Mucosa of rectum (tissue), 2 donors: ENCODE data around the gene NME7.
A peak's percentile ranks its signal among the peaks of the same experiment; 100 is the strongest.

Experiments used
- H3K27ac ChIP-seq, 2 donors: one replicate each; pipeline ENCODE4 v1.7.0; 2013; ENCODE audit warnings: inconsistent platforms in 2 of 2, low read depth in 2 of 2, low read length in 2 of 2
- H3K27me3 ChIP-seq, 2 donors: one replicate each; pipeline ENCODE4 v1.7.0; 2013; ENCODE audit warnings: low read length in 2 of 2; ENCODE audit not compliant: control insufficient read depth in 2 of 2, insufficient read depth in 2 of 2
- H3K36me3 ChIP-seq, 2 donors: one replicate each; pipeline ENCODE4 v1.7.0; 2013; ENCODE audit warnings: low read length in 2 of 2; ENCODE audit not compliant: control insufficient read depth in 2 of 2, insufficient read depth in 2 of 2
- H3K4me1 ChIP-seq, 2 donors: one replicate each; pipeline ENCODE4 v1.7.0; 2013; ENCODE audit warnings: low read length in 2 of 2, mild to moderate bottlenecking in 1 of 2; ENCODE audit not compliant: control insufficient read depth in 2 of 2, insufficient read depth in 2 of 2
- H3K4me3 ChIP-seq, 2 donors: one replicate each; pipeline ENCODE4 v1.7.0; 2013; ENCODE audit warnings: low read length in 2 of 2
- H3K9ac ChIP-seq, 2 donors: one replicate each; pipeline ENCODE4 v1.7.0; 2013; ENCODE audit warnings: low read length in 2 of 2, low read depth in 1 of 2, mild to moderate bottlenecking in 1 of 2
- H3K9me3 ChIP-seq, 2 donors: one replicate each; pipeline ENCODE4 v1.7.0; 2013; ENCODE audit warnings: low read length in 2 of 2; ENCODE audit not compliant: control insufficient read depth in 2 of 2
- donor health status: healthy.
- donor health status: Normal muscosa, but diverticular disease.

Gene NME7

GRCh38 chr1:169094897-169095569, 272.6 kb downstream of the NME7 start:
- no peak overlapping the region for H3K9ac ChIP-seq
- H3K9me3 ChIP-seq = no peaks in the 10 kb centered on the region
- no peaks in the 10 kb centered on the region for H3K27me3 ChIP-seq
- H3K4me1 ChIP-seq = peaks cover 5 to 7% of the 10 kb centered on the region in 2 donors
- H3K27ac ChIP-seq = no peak overlapping the region
- H3K4me3 ChIP-seq = no peak overlapping the region
- H3K36me3 ChIP-seq = no peaks in the 10 kb centered on the region

- Histone ChIP-seq H3K9me3 (no peaks in the 10 kb centered on the region), H3K4me3 (no peak overlapping the region), H3K27me3 (no peaks in the 10 kb centered on the region), H3K9ac (no peak overlapping the region), H3K27ac (no peak overlapping the region), H3K36me3 (no peaks in the 10 kb centered on the region), H3K4me1 (peaks cover 5 to 7% of the 10 kb centered on the region in 2 donors)
Measured at GRCh38 chr1:169092399-169092798, 275.2 kb downstream of the NME7 start.

- no peaks in the 10 kb centered on the region for H3K36me3 ChIP-seq
- H3K27me3 ChIP-seq = no peaks in the 10 kb centered on the region
- no peak overlapping the region for H3K27ac ChIP-seq
- H3K9ac ChIP-seq = no peak overlapping the region
- no peaks in the 10 kb centered on the region for H3K9me3 ChIP-seq
- H3K4me1 ChIP-seq = peaks cover 12 to 14% of the 10 kb centered on the region in 2 donors
- H3K4me3 ChIP-seq = no peak overlapping the region
Measured at GRCh38 chr1:169091480-169091941, 276.1 kb downstream of the NME7 start.

- Histone ChIP-seq H3K27me3 (no peaks in the 10 kb centered on the region), H3K4me3 (no peak overlapping the region), H3K9me3 (no peaks in the 10 kb centered on the region), H3K36me3 (no peaks in the 10 kb centered on the region), H3K4me1 (peaks cover 14 to 18% of the 10 kb centered on the region in 2 donors), H3K9ac (no peak overlapping the region), H3K27ac (no peak overlapping the region)
Measured at GRCh38 chr1:169090900-169091311, 276.7 kb downstream of the NME7 start.

- H3K4me1 ChIP-seq = peaks cover 13 to 19% of the 10 kb centered on the region in 2 donors
- no peaks in the 10 kb centered on the region for H3K27me3 ChIP-seq
- no peak overlapping the region for H3K4me3 ChIP-seq
- no peak overlapping the region for H3K27ac ChIP-seq
- no peak overlapping the region for H3K9ac ChIP-seq
- H3K36me3 ChIP-seq = no peaks in the 10 kb centered on the region
- H3K9me3 ChIP-seq = no peaks in the 10 kb centered on the region
Measured at GRCh38 chr1:169090308-169090899, 277.2 kb downstream of the NME7 start.

- H3K27me3 ChIP-seq = no peaks in the 10 kb centered on the region
- no peaks in the 10 kb centered on the region for H3K9me3 ChIP-seq
- no peak overlapping the region for H3K9ac ChIP-seq
- H3K4me1 ChIP-seq = peaks cover 7 to 14% of the 10 kb centered on the region in 2 donors
- no peaks in the 10 kb centered on the region for H3K36me3 ChIP-seq
- H3K27ac ChIP-seq = no peak overlapping the region
- no peak overlapping the region for H3K4me3 ChIP-seq
Measured at GRCh38 chr1:169089776-169090175, 277.8 kb downstream of the NME7 start.

- Histone ChIP-seq H3K4me1 (peaks cover 7 to 14% of the 10 kb centered on the region in 2 donors), H3K27ac (no peak overlapping the region)
Measured at GRCh38 chr1:169087876-169088275, 279.7 kb downstream of the NME7 start.

GRCh38 chr1:169086603-169087455, 280.8 kb downstream of the NME7 start:
- H3K27me3 ChIP-seq = no peaks in the 10 kb centered on the region
- H3K9ac ChIP-seq = no peak overlapping the region
- no peaks in the 10 kb centered on the region for H3K9me3 ChIP-seq
- no peak overlapping the region for H3K4me3 ChIP-seq
- H3K27ac ChIP-seq = peak overlapping the region; percentile 4 to 46
- no peaks in the 10 kb centered on the region for H3K36me3 ChIP-seq
- peaks cover 7 to 14% of the 10 kb centered on the region in 2 donors for H3K4me1 ChIP-seq

More at GRCh38 chr1:169087876-169088275, 279.7 kb downstream of the NME7 start:
- Histone ChIP-seq H3K9me3 (no peaks in the 10 kb centered on the region), H3K36me3 (no peaks in the 10 kb centered on the region), H3K4me3 (no peak overlapping the region), H3K9ac (no peak overlapping the region), H3K27me3 (no peaks in the 10 kb centered on the region)

- no peak overlapping the region for H3K9ac ChIP-seq
- no peak overlapping the region for H3K4me3 ChIP-seq
- H3K36me3 ChIP-seq = no peaks in the 10 kb centered on the region
- no peaks in the 10 kb centered on the region for H3K27me3 ChIP-seq
- no peaks in the 10 kb centered on the region for H3K9me3 ChIP-seq
- peaks cover 7 to 14% of the 10 kb centered on the region in 2 donors for H3K4me1 ChIP-seq
- H3K27ac ChIP-seq = no peak overlapping the region
Measured at GRCh38 chr1:169085911-169086310, 281.7 kb downstream of the NME7 start.
